ENCODE data around the gene CUEDC2.

Gene CUEDC2

GRCh38 chr10:102435529-102436233 lies 3.3 kb upstream of the CUEDC2 start:
- H3K4me2 ChIP-seq (ENCODE audit: low read length), result no peak overlapping the region; the same call in 1 of the 2 replicates
- no peaks in the 10 kb centered on the region for H3K9me2 ChIP-seq (replicated peaks; ENCODE audit: control insufficient read depth, low read length)
- H3K4me3 ChIP-seq (ENCODE audit: low read length), result no peak overlapping the region
- H3K27me3 ChIP-seq (ENCODE audit: control insufficient read depth, low read length), result peaks cover 15% of the 10 kb centered on the region
- no peaks in the 10 kb centered on the region for H4K20me1 ChIP-seq (ENCODE audit: control insufficient read depth, insufficient read depth, low read depth, low read length)
- H3K9me3 ChIP-seq (ENCODE audit: control insufficient read depth, insufficient read depth, low read length), result no peaks in the 10 kb centered on the region
- TF ChIP-seq, protein P1, sequence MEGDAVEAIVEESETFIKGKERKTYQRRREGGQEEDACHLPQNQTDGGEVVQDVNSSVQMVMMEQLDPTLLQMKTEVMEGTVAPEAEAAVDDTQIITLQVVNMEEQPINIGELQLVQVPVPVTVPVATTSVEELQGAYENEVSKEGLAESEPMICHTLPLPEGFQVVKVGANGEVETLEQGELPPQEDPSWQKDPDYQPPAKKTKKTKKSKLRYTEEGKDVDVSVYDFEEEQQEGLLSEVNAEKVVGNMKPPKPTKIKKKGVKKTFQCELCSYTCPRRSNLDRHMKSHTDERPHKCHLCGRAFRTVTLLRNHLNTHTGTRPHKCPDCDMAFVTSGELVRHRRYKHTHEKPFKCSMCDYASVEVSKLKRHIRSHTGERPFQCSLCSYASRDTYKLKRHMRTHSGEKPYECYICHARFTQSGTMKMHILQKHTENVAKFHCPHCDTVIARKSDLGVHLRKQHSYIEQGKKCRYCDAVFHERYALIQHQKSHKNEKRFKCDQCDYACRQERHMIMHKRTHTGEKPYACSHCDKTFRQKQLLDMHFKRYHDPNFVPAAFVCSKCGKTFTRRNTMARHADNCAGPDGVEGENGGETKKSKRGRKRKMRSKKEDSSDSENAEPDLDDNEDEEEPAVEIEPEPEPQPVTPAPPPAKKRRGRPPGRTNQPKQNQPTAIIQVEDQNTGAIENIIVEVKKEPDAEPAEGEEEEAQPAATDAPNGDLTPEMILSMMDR (IDR thresholded peaks at IDR 0.05; ENCODE audit: low read depth, low read length, poor library complexity, severe bottlenecking), result no peak
- no peak for TF ChIP-seq EZH2phosphoT487 (IDR thresholded peaks at IDR 0.05; ENCODE audit: borderline replicate concordance, low read length)
- H3K27ac ChIP-seq (ENCODE audit: low read depth, low read length), result no peak overlapping the region
- peaks cover 18% of the 10 kb centered on the region for H3K4me1 ChIP-seq (ENCODE audit: control insufficient read depth, low read length)
- peaks cover 6% of the 10 kb centered on the region for H3K36me3 ChIP-seq (ENCODE audit: control insufficient read depth, low read length)
- peaks cover 14% of the 10 kb centered on the region for H3K79me2 ChIP-seq (ENCODE audit: control insufficient read depth, low read length)
- no peaks in the 10 kb centered on the region for H3F3A ChIP-seq (ENCODE audit: control insufficient read depth, insufficient read depth)

DNA sequence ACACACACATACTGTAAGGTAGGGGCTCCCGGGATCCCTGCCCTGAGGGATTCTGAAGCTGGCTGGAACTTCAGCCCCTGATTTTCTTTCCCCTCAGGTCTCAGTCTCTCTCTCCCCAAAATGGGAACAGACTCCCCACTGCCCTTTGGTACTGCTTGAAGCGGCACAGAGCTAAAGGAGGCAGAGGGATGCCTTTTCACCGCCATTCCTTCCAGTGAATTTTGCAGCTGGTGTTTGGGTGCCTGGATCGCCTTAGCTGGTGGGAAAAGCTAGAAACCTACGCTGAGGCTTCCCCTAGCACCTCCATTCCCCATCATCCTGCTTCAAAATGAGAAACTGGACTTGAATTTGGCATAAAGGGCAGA lies 2.7 kb upstream of the CUEDC2 start:
- Histone ChIP-seq H3K36me3 (ENCODE audit: control insufficient read depth, low read length) (peaks cover 8% of the 10 kb centered on the region), H3K79me2 (ENCODE audit: control insufficient read depth, low read length) (peaks cover 16% of the 10 kb centered on the region), H4K20me1 (ENCODE audit: control insufficient read depth, insufficient read depth, low read depth, low read length) (no peaks in the 10 kb centered on the region), H3K9me2 (replicated peaks; ENCODE audit: control insufficient read depth, low read length) (no peaks in the 10 kb centered on the region), H3K27ac (ENCODE audit: low read depth, low read length) (no peak overlapping the region), H3K9me3 (ENCODE audit: control insufficient read depth, insufficient read depth, low read length) (no peaks in the 10 kb centered on the region), H3K4me1 (ENCODE audit: control insufficient read depth, low read length) (peaks cover 16% of the 10 kb centered on the region), H3K27me3 (ENCODE audit: control insufficient read depth, low read length) (peaks cover 15% of the 10 kb centered on the region), H3F3A (ENCODE audit: control insufficient read depth, insufficient read depth) (no peaks in the 10 kb centered on the region), H3K4me2 (ENCODE audit: low read length) (no peak overlapping the region), H3K4me3 (ENCODE audit: low read length) (no peak overlapping the region)
- no peak for TF ChIP-seq EZH2phosphoT487 (IDR thresholded peaks at IDR 0.05; ENCODE audit: borderline replicate concordance, low read length)
- TF ChIP-seq, protein P1 (IDR thresholded peaks at IDR 0.05; ENCODE audit: low read depth, low read length, poor library complexity, severe bottlenecking), result no peak

- no peak overlapping the region for H3K27ac ChIP-seq (ENCODE audit: low read depth, low read length)
- no peaks in the 10 kb centered on the region for H3K9me2 ChIP-seq (replicated peaks; ENCODE audit: control insufficient read depth, low read length)
- H3K36me3 ChIP-seq (ENCODE audit: control insufficient read depth, low read length), result peaks cover 8% of the 10 kb centered on the region
- H3K4me1 ChIP-seq (ENCODE audit: control insufficient read depth, low read length), result peaks cover 16% of the 10 kb centered on the region
- H3K4me3 ChIP-seq (ENCODE audit: low read length), result no peak overlapping the region
- no peak overlapping the region for H3K4me2 ChIP-seq (ENCODE audit: low read length)
- no peaks in the 10 kb centered on the region for H3F3A ChIP-seq (ENCODE audit: control insufficient read depth, insufficient read depth)
- no peaks in the 10 kb centered on the region for H4K20me1 ChIP-seq (ENCODE audit: control insufficient read depth, insufficient read depth, low read depth, low read length)
- TF ChIP-seq, protein P1 (IDR thresholded peaks at IDR 0.05; ENCODE audit: low read depth, low read length, poor library complexity, severe bottlenecking), result no peak
- no peak for TF ChIP-seq EZH2phosphoT487 (IDR thresholded peaks at IDR 0.05; ENCODE audit: borderline replicate concordance, low read length)
- H3K27me3 ChIP-seq (ENCODE audit: control insufficient read depth, low read length), result peaks cover 15% of the 10 kb centered on the region
- H3K9me3 ChIP-seq (ENCODE audit: control insufficient read depth, insufficient read depth, low read length), result no peaks in the 10 kb centered on the region
- peaks cover 16% of the 10 kb centered on the region for H3K79me2 ChIP-seq (ENCODE audit: control insufficient read depth, low read length)
Observed at GRCh38 chr10:102434394-102435132, 2.2 kb upstream of the CUEDC2 start.

All from DOHH2 (cell line).